ENCODE measurements around the gene CENPV.
"Not testable (repeated sequence)": the region's sequence is repeated elsewhere in the genome, so short reads cannot be mapped to it uniquely, and the experiment has no call there.

The CENPV gene

GRCh38 chr17:16297367-16298139, 55.7 kb downstream of the CENPV start:
- H3K4me3 ChIP-seq (ENCODE audit: low read depth, low read length), result no peak overlapping the region
- no peak for TF ChIP-seq CTCF (IDR thresholded peaks at IDR 0.05; ENCODE audit: low read depth, low read length)

- H3K4me3 ChIP-seq (ENCODE audit: low read depth, low read length), result not testable (repeated sequence)
These were observed 57.2 kb downstream of the CENPV start for GRCh38 chr17:16296072-16296471.

GRCh38 chr17:16294560-16294959, 58.7 kb downstream of the CENPV start:
- TF ChIP-seq CTCF (IDR thresholded peaks at IDR 0.05; ENCODE audit: low read depth, low read length), result no peak
- H3K4me3 ChIP-seq (ENCODE audit: low read depth, low read length), result no peak overlapping the region

GRCh38 chr17:16293931-16294330, 59.3 kb downstream of the CENPV start:
- no peak overlapping the region for H3K4me3 ChIP-seq (ENCODE audit: low read depth, low read length)
- TF ChIP-seq CTCF (IDR thresholded peaks at IDR 0.05; ENCODE audit: low read depth, low read length), result no peak
